GM12873 (cell line): Measurements from ENCODE around the gene LTV1.

Experiments
- CTCF ChIP-seq: IDR thresholded peaks from 2 replicates; pipeline ENCODE4 v1.5.1; 2012; ENCODE audit warnings: low read depth, mild to moderate bottlenecking, moderate library complexity, low read length, control low read depth; ENCODE audit not compliant: insufficient read depth; ENCODE audit errors: missing control alignments

Gene LTV1

GRCh38 chr6:143845033-143845432, 1.9 kb downstream of the LTV1 start:
- no peak for TF ChIP-seq CTCF

GRCh38 chr6:143857651-143858050, 14.5 kb downstream of the LTV1 start:
- no peak for TF ChIP-seq CTCF

GRCh38 chr6:143859891-143860660, 16.9 kb downstream of the LTV1 start:
- no peak for TF ChIP-seq CTCF

- no peak for TF ChIP-seq CTCF
Measured at GRCh38 chr6:143863771-143864170, 20.6 kb downstream of the LTV1 start.

GRCh38 chr6:143864234-143864633, 21.1 kb downstream of the LTV1 start, which contains the start of gene ZC2HC1B:
Gene ZC2HC1B, plus strand, starts transcription at chr6:143864474. Its CDS starts 66 bp downstream, at chr6:143864540.
- TF ChIP-seq CTCF: no peak

- no peak for TF ChIP-seq CTCF
Measured at GRCh38 chr6:143867236-143867635, 24.1 kb downstream of the LTV1 start.

GRCh38 chr6:143872201-143872600, 29.1 kb downstream of the LTV1 start:
- no peak for TF ChIP-seq CTCF
